KMS-11 (cell line): ENCODE data around the gene KDM4B.

Experiments
- H2AFZ ChIP-seq: fragments of 200-600 bp; sonication (generic); 2 replicates; pipeline ENCODE4 v1.6.1; 2016; ENCODE audit warnings: antibody characterized with exemption, mixed run types, low read depth
- H3K27ac ChIP-seq: fragments of 200-600 bp; sonication (generic); 2 replicates; pipeline ENCODE4 v1.6.1; 2016; ENCODE audit warnings: mild to moderate bottlenecking, mixed run types
- H3K27me3 ChIP-seq: fragments of 200-600 bp; sonication (generic); 2 replicates; pipeline ENCODE4 v1.6.1; 2017; ENCODE audit warnings: mild to moderate bottlenecking, low read depth, mixed run types, moderate library complexity; ENCODE audit not compliant: insufficient read depth
- H3K36me3 ChIP-seq: fragments of 200-600 bp; sonication (generic); 2 replicates; pipeline ENCODE4 v1.6.1; 2017; ENCODE audit warnings: mild to moderate bottlenecking, mixed run types; ENCODE audit not compliant: insufficient read depth
- H3K4me1 ChIP-seq: fragments of 200-600 bp; sonication (generic); 2 replicates; pipeline ENCODE4 v1.6.1; 2016; ENCODE audit warnings: mild to moderate bottlenecking, low read depth, mixed run types; ENCODE audit not compliant: poor library complexity, severe bottlenecking
- H3K4me2 ChIP-seq: fragments of 200-600 bp; sonication (generic); 2 replicates; pipeline ENCODE4 v1.7.0; 2016; ENCODE audit warnings: mild to moderate bottlenecking, mixed run types
- H3K4me3 ChIP-seq: fragments of 200-600 bp; sonication (generic); IDR thresholded peaks from 2 replicates; pipeline ENCODE4 v1.6.1; 2017; ENCODE audit warnings: low read depth, low read length, mixed read lengths; ENCODE audit not compliant: insufficient read depth
- H3K79me2 ChIP-seq: fragments of 200-600 bp; sonication (generic); 2 replicates; pipeline ENCODE4 v1.6.1; 2016; ENCODE audit warnings: low read depth, mixed run types; ENCODE audit not compliant: insufficient read depth
- H3K9ac ChIP-seq: fragments of 200-600 bp; sonication (generic); 2 replicates; pipeline ENCODE4 v1.6.1; 2016; ENCODE audit warnings: mild to moderate bottlenecking, mixed run types
- H4K20me1 ChIP-seq: fragments of 200-600 bp; sonication (generic); 2 replicates; pipeline ENCODE4 v1.6.1; 2016; ENCODE audit warnings: mild to moderate bottlenecking, mixed run types; ENCODE audit not compliant: insufficient read depth
- TF ChIP-seq, protein P1 (sequence below): fragments of 200-600 bp; sonication (generic); conservative IDR thresholded peaks from 2 replicates; pipeline ENCODE4 v1.6.1; 2017; ENCODE audit warnings: low read depth, mild to moderate bottlenecking, antibody characterized with exemption, low read length, moderate library complexity, mixed read lengths

KDM4B gene

DNA sequence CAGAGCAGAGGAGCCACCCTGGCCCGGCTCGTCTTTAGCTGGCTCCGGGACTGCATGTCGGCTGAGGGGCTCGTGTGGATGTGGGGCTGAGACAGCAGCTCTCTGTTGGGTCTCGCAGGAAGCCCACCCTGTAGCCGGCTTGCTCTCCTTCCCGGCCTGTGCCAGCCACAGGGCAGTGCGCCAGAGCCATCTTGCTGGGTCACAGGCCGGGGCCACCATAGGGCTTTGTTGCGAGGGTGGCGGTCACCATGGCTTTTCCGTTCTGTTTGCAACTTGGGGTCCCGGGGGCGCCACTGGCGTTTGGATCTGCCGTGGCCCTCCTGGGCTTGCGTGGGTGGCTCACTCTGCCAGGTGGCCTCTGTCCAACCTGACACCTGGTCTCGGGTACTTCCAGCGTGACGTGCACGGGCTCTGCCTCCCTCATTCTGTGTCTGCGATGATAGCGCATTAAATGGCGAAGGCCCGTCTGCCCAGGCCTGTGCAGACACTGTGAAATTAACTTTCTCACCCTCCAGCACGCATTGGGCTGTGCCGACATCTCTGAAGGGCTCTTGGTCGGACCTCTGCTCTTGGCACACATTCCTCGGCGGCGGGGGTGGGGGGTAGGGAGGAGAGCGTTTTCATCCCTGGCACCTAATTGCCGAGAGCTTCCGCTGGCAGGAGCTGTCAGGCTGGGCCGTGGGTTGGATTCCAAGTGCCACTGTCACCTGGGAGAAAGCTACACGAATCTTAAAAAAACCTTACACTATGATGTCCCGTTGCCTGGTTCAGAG, 95.1 kb downstream of the KDM4B start:
- H2AFZ ChIP-seq: no peak overlapping the region
- H3K9ac ChIP-seq: no peak overlapping the region
- no peaks in the 10 kb centered on the region for H4K20me1 ChIP-seq
- no peaks in the 10 kb centered on the region for H3K27me3 ChIP-seq
- TF ChIP-seq, protein P1, sequence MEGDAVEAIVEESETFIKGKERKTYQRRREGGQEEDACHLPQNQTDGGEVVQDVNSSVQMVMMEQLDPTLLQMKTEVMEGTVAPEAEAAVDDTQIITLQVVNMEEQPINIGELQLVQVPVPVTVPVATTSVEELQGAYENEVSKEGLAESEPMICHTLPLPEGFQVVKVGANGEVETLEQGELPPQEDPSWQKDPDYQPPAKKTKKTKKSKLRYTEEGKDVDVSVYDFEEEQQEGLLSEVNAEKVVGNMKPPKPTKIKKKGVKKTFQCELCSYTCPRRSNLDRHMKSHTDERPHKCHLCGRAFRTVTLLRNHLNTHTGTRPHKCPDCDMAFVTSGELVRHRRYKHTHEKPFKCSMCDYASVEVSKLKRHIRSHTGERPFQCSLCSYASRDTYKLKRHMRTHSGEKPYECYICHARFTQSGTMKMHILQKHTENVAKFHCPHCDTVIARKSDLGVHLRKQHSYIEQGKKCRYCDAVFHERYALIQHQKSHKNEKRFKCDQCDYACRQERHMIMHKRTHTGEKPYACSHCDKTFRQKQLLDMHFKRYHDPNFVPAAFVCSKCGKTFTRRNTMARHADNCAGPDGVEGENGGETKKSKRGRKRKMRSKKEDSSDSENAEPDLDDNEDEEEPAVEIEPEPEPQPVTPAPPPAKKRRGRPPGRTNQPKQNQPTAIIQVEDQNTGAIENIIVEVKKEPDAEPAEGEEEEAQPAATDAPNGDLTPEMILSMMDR: no peak
- no peaks in the 10 kb centered on the region for H3K79me2 ChIP-seq
- H3K27ac ChIP-seq: no peak overlapping the region
- no peak overlapping the region for H3K4me3 ChIP-seq
- H3K4me2 ChIP-seq: no peak overlapping the region
- no peaks in the 10 kb centered on the region for H3K36me3 ChIP-seq
- H3K4me1 ChIP-seq: no peaks in the 10 kb centered on the region

DNA sequence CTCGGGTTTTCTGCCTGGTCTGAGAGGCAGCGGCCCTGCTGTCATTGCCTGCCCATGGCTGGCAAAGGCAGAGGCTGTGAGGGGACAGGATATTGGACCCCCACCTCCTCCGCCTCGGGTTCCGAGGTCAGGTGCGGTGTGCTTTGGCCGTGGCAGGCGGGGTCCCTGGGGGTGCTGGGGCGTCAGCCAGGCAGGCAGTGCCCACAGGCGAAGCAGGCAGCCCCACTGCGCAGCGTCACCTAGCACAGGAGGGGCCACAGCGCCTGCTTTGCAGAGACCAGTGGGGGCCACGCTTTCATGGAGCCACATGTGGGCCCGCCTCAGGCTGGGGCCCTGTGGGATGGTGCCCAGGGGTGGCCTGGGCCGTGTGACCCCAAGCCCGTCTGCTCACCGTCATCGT, 96.0 kb downstream of the KDM4B start:
- TF ChIP-seq, protein P1: no peak
- no peaks in the 10 kb centered on the region for H3K36me3 ChIP-seq
- no peak overlapping the region for H3K4me3 ChIP-seq
- no peak overlapping the region for H3K4me2 ChIP-seq
- no peaks in the 10 kb centered on the region for H3K4me1 ChIP-seq
- no peaks in the 10 kb centered on the region for H4K20me1 ChIP-seq
- H3K27me3 ChIP-seq: no peaks in the 10 kb centered on the region
- H3K27ac ChIP-seq: no peak overlapping the region
- H3K79me2 ChIP-seq: no peaks in the 10 kb centered on the region
- no peak overlapping the region for H2AFZ ChIP-seq
- no peak overlapping the region for H3K9ac ChIP-seq

GRCh38 chr19:5065663-5066093, 96.8 kb downstream of the KDM4B start:
- Histone ChIP-seq H3K27me3 (no peaks in the 10 kb centered on the region), H3K79me2 (no peaks in the 10 kb centered on the region), H2AFZ (no peak overlapping the region), H3K4me3 (no peak overlapping the region), H3K27ac (no peak overlapping the region), H3K9ac (no peak overlapping the region), H3K4me2 (no peak overlapping the region), H3K36me3 (no peaks in the 10 kb centered on the region), H3K4me1 (no peaks in the 10 kb centered on the region), H4K20me1 (no peaks in the 10 kb centered on the region)
- TF ChIP-seq, protein P1: no peak

GRCh38 chr19:5066768-5067167, 97.9 kb downstream of the KDM4B start:
- Histone ChIP-seq H3K9ac (no peak overlapping the region), H3K27me3 (no peaks in the 10 kb centered on the region), H3K27ac (no peak overlapping the region), H2AFZ (no peak overlapping the region), H3K4me2 (no peak overlapping the region), H4K20me1 (no peaks in the 10 kb centered on the region), H3K4me1 (no peaks in the 10 kb centered on the region), H3K4me3 (no peak overlapping the region), H3K79me2 (no peaks in the 10 kb centered on the region), H3K36me3 (no peaks in the 10 kb centered on the region)
- TF ChIP-seq, protein P1: no peak
